ENCODE results near the gene RNASE11. TPM values are rescaled to one million over a fixed set of nuclear protein-coding genes. Genes with fewer than 3 reads are reported as not detected.

The RNASE11 gene
- polyA plus RNA-seq, 3 donors, result not detected

DNA sequence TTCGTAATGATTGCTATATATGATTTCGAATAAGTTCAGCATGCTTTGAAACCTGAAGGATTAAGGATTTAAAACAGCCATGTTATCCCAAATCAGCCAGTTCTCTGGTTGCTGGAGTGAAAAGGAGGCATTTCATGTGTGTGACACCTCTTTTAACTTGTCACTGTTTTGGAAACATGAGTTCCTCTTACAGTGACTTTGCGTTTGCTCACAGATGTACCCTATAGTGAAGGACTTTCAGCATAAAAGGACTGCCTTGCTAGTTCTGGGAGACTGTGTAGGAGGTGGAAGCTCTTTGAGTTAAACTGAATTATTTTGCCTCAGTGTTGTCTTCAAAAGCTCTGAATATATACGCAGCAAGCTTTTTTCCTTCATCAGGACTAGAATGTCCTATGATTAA is 7.6 kb downstream of the RNASE11 start:
- Mint-ChIP-seq H3K36me3 (no peaks in the 10 kb centered on the region), H3K27me3 (ENCODE audit: low read depth in 3 of 3) (peaks cover 0 to 4% (median 3%) of the 10 kb centered on the region in 3 donors), H3K4me3 (no peak overlapping the region), H3K9me3 (peaks cover 0 to 3% (median 0%) of the 10 kb centered on the region in 7 donors), H3K4me1 (peaks cover 11% of the 10 kb centered on the region), H3K27ac (no peak overlapping the region)
- Histone ChIP-seq H3K36me3 (replicated peaks in 1 of 2; ENCODE audit: control insufficient read depth in 1 of 2, insufficient read depth in 2 of 2, low read length in 2 of 2) (no peaks in the 10 kb centered on the region), H3K4me3 (replicated peaks in 1 of 3; ENCODE audit: low read depth in 2 of 3, low read length in 3 of 3) (no peak overlapping the region), H3K9me3 (replicated peaks in 1 of 2; ENCODE audit: control insufficient read depth in 1 of 2, insufficient read depth in 1 of 2, low read length in 2 of 2) (no peaks in the 10 kb centered on the region), H3K9ac (ENCODE audit: insufficient read depth, low read length, poor library complexity, severe bottlenecking) (no peak overlapping the region), H2AFZ (ENCODE audit: insufficient read depth, low read depth, low read length, poor library complexity, severe bottlenecking) (no peak overlapping the region), H3K27me3 (ENCODE audit: control insufficient read depth in 2 of 2, insufficient read depth in 2 of 2, low read length in 2 of 2) (no peaks in the 10 kb centered on the region), H3K4me2 (replicated peaks; ENCODE audit: extremely low read depth, low read length, poor library complexity, severe bottlenecking) (no peak overlapping the region), H4K20me1 (ENCODE audit: insufficient read depth, low read length) (no peaks in the 10 kb centered on the region), H3K4me1 (ENCODE audit: control insufficient read depth in 1 of 2, insufficient read depth in 2 of 2, low read length in 2 of 2) (no peaks in the 10 kb centered on the region), H3K79me2 (ENCODE audit: insufficient read depth, low read length) (no peaks in the 10 kb centered on the region), H3K27ac (ENCODE audit: low read depth in 1 of 2, low read length in 2 of 2) (no peak overlapping the region)
- WGBS (ENCODE audit: insufficient coverage), result no CpG with 5 or more reads among the region's 4 CpGs
- no peak for DNase-seq
- intact Hi-C loops (cut with micrococcal nuclease), result no loop called here
- TF ChIP-seq, protein P1, sequence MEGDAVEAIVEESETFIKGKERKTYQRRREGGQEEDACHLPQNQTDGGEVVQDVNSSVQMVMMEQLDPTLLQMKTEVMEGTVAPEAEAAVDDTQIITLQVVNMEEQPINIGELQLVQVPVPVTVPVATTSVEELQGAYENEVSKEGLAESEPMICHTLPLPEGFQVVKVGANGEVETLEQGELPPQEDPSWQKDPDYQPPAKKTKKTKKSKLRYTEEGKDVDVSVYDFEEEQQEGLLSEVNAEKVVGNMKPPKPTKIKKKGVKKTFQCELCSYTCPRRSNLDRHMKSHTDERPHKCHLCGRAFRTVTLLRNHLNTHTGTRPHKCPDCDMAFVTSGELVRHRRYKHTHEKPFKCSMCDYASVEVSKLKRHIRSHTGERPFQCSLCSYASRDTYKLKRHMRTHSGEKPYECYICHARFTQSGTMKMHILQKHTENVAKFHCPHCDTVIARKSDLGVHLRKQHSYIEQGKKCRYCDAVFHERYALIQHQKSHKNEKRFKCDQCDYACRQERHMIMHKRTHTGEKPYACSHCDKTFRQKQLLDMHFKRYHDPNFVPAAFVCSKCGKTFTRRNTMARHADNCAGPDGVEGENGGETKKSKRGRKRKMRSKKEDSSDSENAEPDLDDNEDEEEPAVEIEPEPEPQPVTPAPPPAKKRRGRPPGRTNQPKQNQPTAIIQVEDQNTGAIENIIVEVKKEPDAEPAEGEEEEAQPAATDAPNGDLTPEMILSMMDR (IDR thresholded peaks at IDR 0.05), result no peak

DNA sequence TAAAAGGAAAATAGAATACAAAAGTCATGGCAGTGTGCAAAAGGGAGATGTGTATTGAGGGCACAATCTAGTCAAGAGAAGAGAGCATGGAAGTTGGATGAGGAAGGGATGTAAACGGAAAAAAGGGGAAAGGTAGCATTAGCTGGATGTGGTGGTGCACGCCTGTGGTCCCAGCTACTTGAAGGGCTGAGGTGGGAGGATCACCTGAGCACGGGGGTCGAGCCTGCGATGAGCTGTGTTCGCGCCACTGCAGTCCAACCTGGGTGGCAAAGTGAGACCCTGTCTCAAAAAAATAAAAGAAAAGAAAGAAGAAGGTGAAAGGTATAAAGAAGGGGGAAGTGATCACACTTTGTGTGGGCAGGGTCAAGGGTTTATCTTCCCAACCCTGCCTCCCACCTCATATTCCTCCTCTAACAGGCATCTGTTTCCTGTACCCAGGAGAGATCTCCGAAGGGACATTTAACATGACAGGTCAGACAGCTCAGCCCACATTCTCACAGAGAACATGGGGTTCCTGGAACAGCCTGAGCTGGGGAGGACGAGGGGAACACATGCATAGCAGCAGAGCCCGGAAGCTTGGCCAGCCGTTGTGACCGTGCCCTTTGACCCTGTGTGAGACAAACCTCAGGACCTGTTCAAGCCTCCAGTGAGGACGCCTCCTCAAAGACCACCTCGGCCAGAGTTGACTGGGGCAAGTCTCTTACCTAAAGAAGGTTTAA is 8.9 kb downstream of the RNASE11 start:
- Mint-ChIP-seq H3K9me3 (peaks cover 0 to 3% (median 0%) of the 10 kb centered on the region in 7 donors), H3K27ac (no peak overlapping the region), H3K36me3 (no peaks in the 10 kb centered on the region), H3K4me3 (no peak overlapping the region), H3K27me3 (ENCODE audit: low read depth in 3 of 3) (peaks cover 0 to 4% (median 3%) of the 10 kb centered on the region in 3 donors), H3K4me1 (peaks cover 6% of the 10 kb centered on the region)
- H4K20me1 ChIP-seq (ENCODE audit: insufficient read depth, low read length), result no peaks in the 10 kb centered on the region
- no peak overlapping the region for H3K4me3 ChIP-seq (replicated peaks in 1 of 3; ENCODE audit: low read depth in 2 of 3, low read length in 3 of 3)
- no peak overlapping the region for H3K27ac ChIP-seq (ENCODE audit: low read depth in 1 of 2, low read length in 2 of 2)
- no peaks in the 10 kb centered on the region for H3K79me2 ChIP-seq (ENCODE audit: insufficient read depth, low read length)
- TF ChIP-seq, protein P1 (IDR thresholded peaks at IDR 0.05), result no peak
- no peaks in the 10 kb centered on the region for H3K27me3 ChIP-seq (ENCODE audit: control insufficient read depth in 2 of 2, insufficient read depth in 2 of 2, low read length in 2 of 2)
- intact Hi-C loops (cut with micrococcal nuclease), result no loop called here
- H2AFZ ChIP-seq (ENCODE audit: insufficient read depth, low read depth, low read length, poor library complexity, severe bottlenecking), result peak overlapping the region; percentile 57
- DNase-seq, result no peak
- no peaks in the 10 kb centered on the region for H3K4me1 ChIP-seq (ENCODE audit: control insufficient read depth in 1 of 2, insufficient read depth in 2 of 2, low read length in 2 of 2)
- no peaks in the 10 kb centered on the region for H3K36me3 ChIP-seq (replicated peaks in 1 of 2; ENCODE audit: control insufficient read depth in 1 of 2, insufficient read depth in 2 of 2, low read length in 2 of 2)
- no peak overlapping the region for H3K4me2 ChIP-seq (replicated peaks; ENCODE audit: extremely low read depth, low read length, poor library complexity, severe bottlenecking)
- H3K9me3 ChIP-seq (replicated peaks in 1 of 2; ENCODE audit: control insufficient read depth in 1 of 2, insufficient read depth in 1 of 2, low read length in 2 of 2), result no peaks in the 10 kb centered on the region
- no peak overlapping the region for H3K9ac ChIP-seq (ENCODE audit: insufficient read depth, low read length, poor library complexity, severe bottlenecking)
- WGBS (ENCODE audit: insufficient coverage), result 63% methylated on average over 13 of the region's 14 CpGs

All from CD14-positive monocyte (primary cell).